Vagina (tissue), 2 donors: ENCODE data around the gene JAM3. TPM values are rescaled to one million over a fixed set of nuclear protein-coding genes. Genes with fewer than 3 reads are reported as not detected.
A peak's percentile ranks its signal among the peaks of the same experiment; 100 is the strongest.

ENCODE experiments used
- DNase-seq, 2 donors: peaks; one replicate each; pipeline ENCODE4 v3.0.0-alpha.2; 2017; ENCODE audit errors: extremely low spot score in 2 of 2
- H3K27ac ChIP-seq: fragments of 200-600 bp; sonication (generic); one replicate; pipeline ENCODE4 v1.5.1; 2019
- H3K27me3 ChIP-seq: fragments of 200-600 bp; sonication (generic); one replicate; pipeline ENCODE4 v1.5.1; 2019
- H3K36me3 ChIP-seq, 2 donors: fragments of 200-600 bp; sonication (generic); one replicate each; pipeline ENCODE4 v1.5.1; 2017 to 2019
- H3K4me1 ChIP-seq: fragments of 200-600 bp; sonication (generic); one replicate; pipeline ENCODE4 v1.5.1; 2019
- H3K4me3 ChIP-seq, 2 donors: fragments of 200-600 bp; sonication (generic); 1 replicate in 1 of 2; 2 replicates in 1 of 2; pipeline ENCODE4 v1.5.1; 2016 to 2019
- H3K9me3 ChIP-seq: fragments of 200-600 bp; sonication (generic); one replicate; pipeline ENCODE4 v1.5.1; 2019
- POLR2A ChIP-seq, 2 donors: fragments of 450-650 bp; IDR thresholded peaks; one replicate each; pipeline ENCODE4 v1.6.1; 2017; ENCODE audit warnings: antibody characterized with exemption in 2 of 2, mild to moderate bottlenecking in 2 of 2, moderate library complexity in 2 of 2
- POLR2AphosphoS5 ChIP-seq, 2 donors: sonication (generic); formaldehyde crosslinking; IDR thresholded peaks; one replicate each; pipeline ENCODE4 v1.9.0; 2017; ENCODE audit warnings: antibody characterized with exemption in 2 of 2, mild to moderate bottlenecking in 2 of 2, low read depth in 1 of 2; ENCODE audit not compliant: insufficient read depth in 1 of 2
- intact Hi-C: fragments of 100-400 bp; cut with DNase I; formaldehyde crosslinking; loops from one replicate; pipeline ENCODE4 v1.15.1; 2023
- total RNA-seq: library from RNA; depleted of rRNA; stranded (reverse); fragments of >200 nt; gene quantifications from one replicate; pipeline ENCODE4 v1.2.3, GENCODE V29; 2016
- TF ChIP-seq, protein P1 (sequence below), 3 experiments: fragments of 450-650 bp in 2 of 3; fragments of 200-600 bp in 1 of 3; sonication (generic) in 1 of 3; IDR thresholded peaks; one replicate each; pipeline ENCODE4 v1.5.1; 2017 to 2019; ENCODE audit warnings: antibody characterized with exemption in 3 of 3, mild to moderate bottlenecking in 2 of 3, moderate library complexity in 2 of 3

The JAM3 gene
- total RNA-seq, 1 donor from 2014 or later, result 31.7 TPM

DNA sequence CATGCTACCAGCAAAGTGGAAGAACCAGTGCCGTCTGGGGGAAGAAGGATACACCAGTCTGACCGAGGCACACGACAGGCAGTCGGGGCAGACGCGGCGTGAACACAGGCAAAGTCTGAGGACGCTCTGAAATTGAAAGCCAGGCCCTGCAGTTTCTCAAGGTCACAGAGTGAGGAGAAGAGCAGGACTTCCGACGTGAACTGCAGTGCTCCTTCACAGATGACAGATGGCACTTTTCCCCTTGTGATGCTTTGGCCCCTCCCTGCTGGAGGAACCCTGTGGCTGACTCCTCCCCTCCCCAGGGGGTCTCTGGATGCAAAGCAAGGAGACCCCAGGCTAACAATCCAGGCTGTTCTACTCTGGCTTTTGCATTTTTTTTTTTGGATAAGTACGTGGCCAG lies 19.6 kb upstream of the JAM3 start:
- Histone ChIP-seq H3K27me3 (no peaks in the 10 kb centered on the region), H3K36me3 (no peaks in the 10 kb centered on the region), H3K27ac (no peak overlapping the region), H3K9me3 (no peaks in the 10 kb centered on the region), H3K4me1 (peaks cover 26% of the 10 kb centered on the region), H3K4me3 (no peak overlapping the region)
- TF ChIP-seq POLR2A (IDR thresholded peaks at IDR 0.05), result no peak
- TF ChIP-seq, protein P1, sequence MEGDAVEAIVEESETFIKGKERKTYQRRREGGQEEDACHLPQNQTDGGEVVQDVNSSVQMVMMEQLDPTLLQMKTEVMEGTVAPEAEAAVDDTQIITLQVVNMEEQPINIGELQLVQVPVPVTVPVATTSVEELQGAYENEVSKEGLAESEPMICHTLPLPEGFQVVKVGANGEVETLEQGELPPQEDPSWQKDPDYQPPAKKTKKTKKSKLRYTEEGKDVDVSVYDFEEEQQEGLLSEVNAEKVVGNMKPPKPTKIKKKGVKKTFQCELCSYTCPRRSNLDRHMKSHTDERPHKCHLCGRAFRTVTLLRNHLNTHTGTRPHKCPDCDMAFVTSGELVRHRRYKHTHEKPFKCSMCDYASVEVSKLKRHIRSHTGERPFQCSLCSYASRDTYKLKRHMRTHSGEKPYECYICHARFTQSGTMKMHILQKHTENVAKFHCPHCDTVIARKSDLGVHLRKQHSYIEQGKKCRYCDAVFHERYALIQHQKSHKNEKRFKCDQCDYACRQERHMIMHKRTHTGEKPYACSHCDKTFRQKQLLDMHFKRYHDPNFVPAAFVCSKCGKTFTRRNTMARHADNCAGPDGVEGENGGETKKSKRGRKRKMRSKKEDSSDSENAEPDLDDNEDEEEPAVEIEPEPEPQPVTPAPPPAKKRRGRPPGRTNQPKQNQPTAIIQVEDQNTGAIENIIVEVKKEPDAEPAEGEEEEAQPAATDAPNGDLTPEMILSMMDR (IDR thresholded peaks at IDR 0.05), result no peak
- no peak for TF ChIP-seq POLR2AphosphoS5 (IDR thresholded peaks at IDR 0.05; ENCODE audit: insufficient read depth in 1 of 2, low read depth in 1 of 2)
- intact Hi-C loops, result no loop called here
- no peak for DNase-seq

- TF ChIP-seq, protein P1 (IDR thresholded peaks at IDR 0.05), result peak; percentile 56 to 97 (median 93)
- peak in 1 of 2 donors; percentile 49 for TF ChIP-seq POLR2AphosphoS5 (IDR thresholded peaks at IDR 0.05; ENCODE audit: insufficient read depth in 1 of 2, low read depth in 1 of 2)
- TF ChIP-seq POLR2A (IDR thresholded peaks at IDR 0.05), result no peak
- H3K9me3 ChIP-seq, result no peaks in the 10 kb centered on the region
- H3K27me3 ChIP-seq, result no peaks in the 10 kb centered on the region
- no peak for DNase-seq
- H3K27ac ChIP-seq, result no peak overlapping the region
- H3K4me3 ChIP-seq, result peak overlapping the region; percentile 20 to 33
- intact Hi-C loops, result loop anchor here (5.0 kb wide), 1 partner anchor 87 kb away; no protein-coding TSS in a partner anchor
- peaks cover 26% of the 10 kb centered on the region for H3K4me1 ChIP-seq
- no peaks in the 10 kb centered on the region for H3K36me3 ChIP-seq
These were observed 18.1 kb upstream of the JAM3 start for GRCh38 chr11:134050541-134051383.

DNA sequence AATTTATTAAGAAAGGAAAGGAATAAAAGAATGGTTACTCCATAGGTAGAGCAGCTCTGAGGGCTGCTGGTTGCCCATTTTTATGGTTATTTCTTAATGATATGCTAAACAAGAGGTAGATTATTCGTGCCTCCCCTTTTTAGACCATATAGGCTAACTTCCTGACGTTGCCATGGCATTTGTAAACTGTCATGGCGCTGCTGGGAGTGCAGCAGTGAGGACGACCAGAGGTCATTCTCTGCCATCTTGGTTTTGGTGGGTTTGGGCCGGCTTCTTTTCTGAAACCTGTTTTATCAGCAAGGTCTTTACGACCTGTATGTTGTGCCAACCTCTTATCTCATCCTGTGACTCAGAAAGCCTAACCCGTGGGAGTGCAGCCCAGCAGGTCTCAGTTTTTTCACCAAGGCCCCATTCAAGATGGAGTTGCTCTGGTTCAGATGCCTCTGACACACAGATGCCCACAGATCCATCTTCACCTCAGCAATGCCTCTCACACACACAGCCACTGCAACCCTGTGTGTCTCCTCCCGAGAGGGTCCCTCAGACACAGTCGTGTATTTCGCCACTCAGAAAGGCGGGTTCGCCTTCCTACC lies 16.4 kb upstream of the JAM3 start:
- TF ChIP-seq, protein P1 (IDR thresholded peaks at IDR 0.05), result no peak
- no peak for TF ChIP-seq POLR2A (IDR thresholded peaks at IDR 0.05)
- TF ChIP-seq POLR2AphosphoS5 (IDR thresholded peaks at IDR 0.05; ENCODE audit: insufficient read depth in 1 of 2, low read depth in 1 of 2), result no peak
- Histone ChIP-seq H3K36me3 (no peaks in the 10 kb centered on the region), H3K4me3 (no peak overlapping the region), H3K27me3 (no peaks in the 10 kb centered on the region), H3K4me1 (peaks cover 16% of the 10 kb centered on the region), H3K9me3 (no peaks in the 10 kb centered on the region), H3K27ac (no peak overlapping the region)
- peak in 1 of 2 donors; percentile 84 for DNase-seq
- intact Hi-C loops, result loop anchor here (5.0 kb wide), 1 partner anchor 85 kb away; no protein-coding TSS in a partner anchor

DNA sequence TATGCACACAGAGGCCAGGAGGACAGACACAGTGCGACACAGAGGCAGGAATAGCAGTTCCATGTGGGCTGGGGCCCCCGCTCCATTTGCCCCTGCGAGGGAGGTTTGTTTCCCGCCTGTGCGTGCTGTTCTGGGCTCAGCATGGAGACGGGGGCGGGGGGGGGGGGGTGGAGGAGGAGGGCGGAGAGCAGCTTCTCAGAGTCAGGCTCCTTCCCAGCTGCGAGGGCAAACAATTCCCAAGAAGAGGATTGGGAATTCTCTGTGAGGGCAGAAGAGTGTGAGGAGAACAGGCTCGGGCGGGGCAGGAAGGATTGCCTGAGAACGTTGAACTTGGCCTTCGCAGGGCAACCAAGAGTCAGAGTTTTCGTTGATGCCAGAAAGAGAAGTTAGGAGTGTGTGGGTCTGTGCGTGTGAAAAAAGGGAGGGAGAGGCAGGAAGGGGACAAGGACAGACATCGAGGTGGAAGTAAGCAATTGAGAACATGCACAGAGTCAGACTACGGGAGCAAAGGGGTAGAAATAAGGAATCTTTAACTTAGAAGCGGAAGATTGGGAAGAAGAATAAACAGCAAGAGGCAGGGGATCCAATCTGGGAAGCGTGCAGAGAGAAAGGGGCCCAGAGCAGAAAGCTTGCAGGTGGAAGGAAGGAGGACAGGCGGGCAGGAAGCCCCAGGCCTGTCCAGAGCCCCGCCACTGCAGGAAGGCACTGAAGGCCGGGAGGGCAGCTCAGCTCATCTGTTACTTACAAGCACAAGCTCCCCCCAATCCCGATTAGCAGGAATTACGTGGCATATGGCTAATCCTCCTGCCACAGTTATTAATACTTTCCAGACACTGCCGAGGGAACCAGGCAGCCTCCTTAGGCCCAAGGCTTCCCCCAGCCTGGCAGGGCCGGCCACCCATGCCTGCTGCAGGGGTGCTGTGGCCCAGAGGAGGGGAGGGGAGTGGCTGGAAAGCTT lies 15.6 kb upstream of the JAM3 start:
- H3K36me3 ChIP-seq, result no peaks in the 10 kb centered on the region
- TF ChIP-seq POLR2AphosphoS5 (IDR thresholded peaks at IDR 0.05; ENCODE audit: insufficient read depth in 1 of 2, low read depth in 1 of 2) (no peak), POLR2A (IDR thresholded peaks at IDR 0.05) (no peak)
- TF ChIP-seq, protein P1 (IDR thresholded peaks at IDR 0.05), result no peak
- H3K27me3 ChIP-seq, result no peaks in the 10 kb centered on the region
- no peak overlapping the region for H3K4me3 ChIP-seq
- peak in 1 of 2 donors; percentile 56 for DNase-seq
- no peaks in the 10 kb centered on the region for H3K9me3 ChIP-seq
- H3K4me1 ChIP-seq, result peaks cover 10% of the 10 kb centered on the region
- intact Hi-C loops, result loop anchor here (5.0 kb wide), 1 partner anchor 84 kb away; no protein-coding TSS in a partner anchor
- no peak overlapping the region for H3K27ac ChIP-seq
